Measurements from ENCODE around the gene FNIP2. TPM values are rescaled to one million over a fixed set of nuclear protein-coding genes. Genes with fewer than 3 reads are reported as not detected.
"Not testable (repeated sequence)": the region's sequence is repeated elsewhere in the genome, so short reads cannot be mapped to it uniquely, and the experiment has no call there.

The FNIP2 gene
- total RNA-seq, 1 experiment from 2014 or later, result 5.2 TPM

DNA sequence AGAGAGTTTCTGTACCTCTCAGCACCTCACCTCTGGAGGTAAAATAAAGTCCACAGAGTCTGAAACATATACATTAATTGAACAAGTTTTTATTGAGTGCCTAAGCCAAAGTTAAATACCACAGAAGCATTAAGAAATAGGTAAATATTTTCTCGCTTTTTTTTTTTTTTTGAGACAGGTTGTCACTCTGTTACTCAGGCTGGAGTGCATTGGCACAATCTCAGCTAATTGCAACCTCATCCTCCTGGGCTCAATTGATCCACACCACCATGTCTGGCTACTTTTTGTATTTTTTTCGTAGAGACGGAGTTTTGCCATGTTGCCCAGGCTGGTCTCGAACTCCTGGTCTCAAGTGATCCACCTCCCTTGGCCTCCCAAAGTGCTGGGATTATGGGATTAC lies 10.1 kb upstream of the FNIP2 start:
- no peaks in the 10 kb centered on the region for H3K9me3 ChIP-seq (ENCODE audit: low read length)
- H3K4me2 ChIP-seq (ENCODE audit: low read length), result no peak overlapping the region
- H3K79me2 ChIP-seq (ENCODE audit: low read length), result no peaks in the 10 kb centered on the region
- no peak overlapping the region for H2AFZ ChIP-seq (ENCODE audit: low read length)
- no peaks in the 10 kb centered on the region for H3K36me3 ChIP-seq (ENCODE audit: low read depth, low read length)
- POLR2A ChIA-PET (ENCODE audit: unreplicated experiment), result no interaction called here
- no peak overlapping the region for H3K4me3 ChIP-seq (ENCODE audit: low read length)
- intact Hi-C loops (cut with micrococcal nuclease), result no loop called here
- TF ChIP-seq EZH2 (IDR thresholded peaks at IDR 0.05; ENCODE audit: low read length, unreplicated experiment) (no peak), EZH2phosphoT487 (IDR thresholded peaks at IDR 0.05; ENCODE audit: borderline replicate concordance, low read length) (no peak)
- TF ChIP-seq, protein P1, sequence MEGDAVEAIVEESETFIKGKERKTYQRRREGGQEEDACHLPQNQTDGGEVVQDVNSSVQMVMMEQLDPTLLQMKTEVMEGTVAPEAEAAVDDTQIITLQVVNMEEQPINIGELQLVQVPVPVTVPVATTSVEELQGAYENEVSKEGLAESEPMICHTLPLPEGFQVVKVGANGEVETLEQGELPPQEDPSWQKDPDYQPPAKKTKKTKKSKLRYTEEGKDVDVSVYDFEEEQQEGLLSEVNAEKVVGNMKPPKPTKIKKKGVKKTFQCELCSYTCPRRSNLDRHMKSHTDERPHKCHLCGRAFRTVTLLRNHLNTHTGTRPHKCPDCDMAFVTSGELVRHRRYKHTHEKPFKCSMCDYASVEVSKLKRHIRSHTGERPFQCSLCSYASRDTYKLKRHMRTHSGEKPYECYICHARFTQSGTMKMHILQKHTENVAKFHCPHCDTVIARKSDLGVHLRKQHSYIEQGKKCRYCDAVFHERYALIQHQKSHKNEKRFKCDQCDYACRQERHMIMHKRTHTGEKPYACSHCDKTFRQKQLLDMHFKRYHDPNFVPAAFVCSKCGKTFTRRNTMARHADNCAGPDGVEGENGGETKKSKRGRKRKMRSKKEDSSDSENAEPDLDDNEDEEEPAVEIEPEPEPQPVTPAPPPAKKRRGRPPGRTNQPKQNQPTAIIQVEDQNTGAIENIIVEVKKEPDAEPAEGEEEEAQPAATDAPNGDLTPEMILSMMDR (conservative IDR thresholded peaks at IDR 0.05; ENCODE audit: low read depth, low read length), result no peak
- H3K9ac ChIP-seq (ENCODE audit: low read length), result no peak overlapping the region
- no peaks in the 10 kb centered on the region for H4K20me1 ChIP-seq (ENCODE audit: low read length)
- H3K4me1 ChIP-seq (ENCODE audit: insufficient read depth, low read length), result no peaks in the 10 kb centered on the region
- DNase-seq (no peak), ATAC-seq (no peak)
- BruUV-seq (replicated peaks), result no TSS peak
- no peaks in the 10 kb centered on the region for H3K9me2 ChIP-seq (replicated peaks; ENCODE audit: low read length)
- H3K27me3 ChIP-seq (ENCODE audit: low read length), result no peaks in the 10 kb centered on the region
- CTCF ChIA-PET, result no interaction called here
- no peak overlapping the region for H3K27ac ChIP-seq (ENCODE audit: low read length)
- H3F3A ChIP-seq (ENCODE audit: low read length, unreplicated experiment), result no peaks in the 10 kb centered on the region

DNA sequence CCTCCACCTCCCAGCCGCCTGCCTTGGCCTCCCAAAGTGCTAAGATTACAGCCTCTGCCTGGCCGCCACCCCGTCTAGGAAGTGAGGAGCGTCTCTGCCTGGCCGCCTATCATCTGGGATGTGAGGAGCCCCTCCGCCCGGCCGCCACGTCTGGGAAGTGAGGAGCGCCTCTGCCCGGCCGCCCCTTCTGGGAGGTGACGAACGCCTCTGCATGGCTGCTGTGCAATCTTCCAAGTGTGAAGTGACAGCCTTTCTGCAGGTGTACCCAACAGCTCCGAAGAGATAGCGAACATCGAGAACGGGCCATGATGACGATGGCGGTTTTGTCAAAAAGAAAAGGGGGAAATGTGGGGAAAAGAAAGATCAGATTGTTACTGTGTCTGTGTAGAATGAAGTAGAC lies 9.3 kb upstream of the FNIP2 start:
- H3K9me2 ChIP-seq (replicated peaks; ENCODE audit: low read length); H3K27ac ChIP-seq (ENCODE audit: low read length); H3K27me3 ChIP-seq (ENCODE audit: low read length); H3K36me3 ChIP-seq (ENCODE audit: low read depth, low read length); POLR2A ChIA-PET (ENCODE audit: unreplicated experiment); H3K4me3 ChIP-seq (ENCODE audit: low read length); H4K20me1 ChIP-seq (ENCODE audit: low read length); intact Hi-C loops (cut with micrococcal nuclease); H3K9ac ChIP-seq (ENCODE audit: low read length); H3K4me1 ChIP-seq (ENCODE audit: insufficient read depth, low read length); CTCF ChIA-PET; H3F3A ChIP-seq (ENCODE audit: low read length, unreplicated experiment); H3K9me3 ChIP-seq (ENCODE audit: low read length); DNase-seq; H2AFZ ChIP-seq (ENCODE audit: low read length); ATAC-seq; BruUV-seq (replicated peaks); H3K4me2 ChIP-seq (ENCODE audit: low read length); H3K79me2 ChIP-seq (ENCODE audit: low read length): not testable (repeated sequence)

DNA sequence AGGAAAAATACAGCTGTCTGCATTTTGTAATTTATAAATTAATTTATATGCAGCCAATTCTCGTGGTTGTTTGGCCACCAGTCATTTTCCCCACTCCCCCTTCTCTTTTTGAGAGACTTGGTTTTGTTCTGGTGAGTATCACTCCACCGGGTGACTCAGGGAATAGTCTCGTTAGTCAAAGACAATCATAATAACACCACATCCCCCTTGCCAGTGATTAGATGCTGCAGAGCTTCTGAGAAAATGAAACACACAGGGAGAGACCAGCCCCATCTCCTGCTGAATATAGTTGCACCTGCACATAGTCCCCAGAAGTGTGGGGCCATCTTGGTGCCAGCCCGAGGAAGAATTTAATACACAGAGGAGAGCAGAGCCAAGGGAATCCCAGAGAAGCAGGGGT lies 8.0 kb upstream of the FNIP2 start:
- H3K9me3 ChIP-seq (ENCODE audit: low read length), result no peaks in the 10 kb centered on the region
- no peak overlapping the region for H3K4me3 ChIP-seq (ENCODE audit: low read length)
- H3K9me2 ChIP-seq (replicated peaks; ENCODE audit: low read length), result no peaks in the 10 kb centered on the region
- H3K36me3 ChIP-seq (ENCODE audit: low read depth, low read length), result no peaks in the 10 kb centered on the region
- POLR2A ChIA-PET (ENCODE audit: unreplicated experiment), result no interaction called here
- CTCF ChIA-PET, result no interaction called here
- no peaks in the 10 kb centered on the region for H3K27me3 ChIP-seq (ENCODE audit: low read length)
- no peaks in the 10 kb centered on the region for H3K79me2 ChIP-seq (ENCODE audit: low read length)
- no peaks in the 10 kb centered on the region for H3F3A ChIP-seq (ENCODE audit: low read length, unreplicated experiment)
- no peak overlapping the region for H2AFZ ChIP-seq (ENCODE audit: low read length)
- intact Hi-C loops (cut with micrococcal nuclease), result no loop called here
- H3K9ac ChIP-seq (ENCODE audit: low read length), result no peak overlapping the region
- ATAC-seq (no peak), DNase-seq (no peak)
- H4K20me1 ChIP-seq (ENCODE audit: low read length), result no peaks in the 10 kb centered on the region
- no peak for TF ChIP-seq EZH2phosphoT487 (IDR thresholded peaks at IDR 0.05; ENCODE audit: borderline replicate concordance, low read length)
- TF ChIP-seq EZH2 (IDR thresholded peaks at IDR 0.05; ENCODE audit: low read length, unreplicated experiment), result no peak
- TF ChIP-seq, protein P1 (conservative IDR thresholded peaks at IDR 0.05; ENCODE audit: low read depth, low read length), result no peak
- no peaks in the 10 kb centered on the region for H3K4me1 ChIP-seq (ENCODE audit: insufficient read depth, low read length)
- no peak overlapping the region for H3K27ac ChIP-seq (ENCODE audit: low read length)
- BruUV-seq (replicated peaks), result no TSS peak
- H3K4me2 ChIP-seq (ENCODE audit: low read length), result no peak overlapping the region

Data from PC-3 (cell line).